ENCODE measurements around the gene HIPK4.

- TF ChIP-seq REST (IDR thresholded peaks at IDR 0.05; ENCODE audit: insufficient read depth in 1 of 2, low read depth in 2 of 2, low read length in 2 of 2) (no peak), TAF1 (IDR thresholded peaks at IDR 0.05; ENCODE audit: borderline replicate concordance, insufficient read depth, low read length) (no peak), POLR2AphosphoS5 (IDR thresholded peaks at IDR 0.05; ENCODE audit: low read depth, low read length) (no peak), SIN3A (IDR thresholded peaks at IDR 0.05; ENCODE audit: borderline replicate concordance, insufficient read depth, low read length) (no peak)
Measured at GRCh38 chr19:40371802-40372122, 18.2 kb downstream of the HIPK4 start.
